IPS DF 19.7 (cell line): Measurements from ENCODE around the gene NTNG1.
"Not testable (repeated sequence)": the region's sequence is repeated elsewhere in the genome, so short reads cannot be mapped to it uniquely, and the experiment has no call there.

ENCODE experiments used
- DNase-seq: peaks from one replicate; pipeline ENCODE4 v3.0.0-alpha.2; 2013; ENCODE audit warnings: low read depth, low spot score

The NTNG1 gene

DNA sequence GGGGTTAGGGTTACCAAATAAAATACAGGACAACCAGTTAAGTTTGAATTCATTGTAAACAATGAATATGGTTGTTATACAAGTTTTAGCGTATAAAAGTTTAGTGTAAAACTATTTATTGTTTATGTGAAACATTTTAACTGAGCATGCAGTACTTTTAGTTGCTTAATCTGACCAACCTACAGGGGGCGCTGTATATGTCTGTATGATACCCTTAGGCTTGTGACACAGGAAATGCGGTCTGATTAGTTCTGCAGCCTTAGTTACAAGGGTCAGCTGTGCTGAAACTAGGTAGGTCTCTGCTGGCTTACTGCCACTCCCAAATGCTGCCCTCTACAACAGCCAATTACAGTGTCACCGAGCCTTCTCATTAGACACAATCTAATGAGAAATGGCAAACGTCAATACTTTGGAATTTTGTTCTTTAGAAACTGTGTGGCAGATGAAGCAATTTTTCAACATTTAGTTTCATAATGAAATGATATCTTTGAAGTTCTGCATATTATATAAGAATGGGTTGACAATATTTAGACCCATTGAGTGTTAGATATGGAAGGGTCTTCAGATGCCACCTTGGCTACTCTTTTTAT, 56.2 kb downstream of the NTNG1 start:
- DNase-seq, result peak; percentile 83

DNA sequence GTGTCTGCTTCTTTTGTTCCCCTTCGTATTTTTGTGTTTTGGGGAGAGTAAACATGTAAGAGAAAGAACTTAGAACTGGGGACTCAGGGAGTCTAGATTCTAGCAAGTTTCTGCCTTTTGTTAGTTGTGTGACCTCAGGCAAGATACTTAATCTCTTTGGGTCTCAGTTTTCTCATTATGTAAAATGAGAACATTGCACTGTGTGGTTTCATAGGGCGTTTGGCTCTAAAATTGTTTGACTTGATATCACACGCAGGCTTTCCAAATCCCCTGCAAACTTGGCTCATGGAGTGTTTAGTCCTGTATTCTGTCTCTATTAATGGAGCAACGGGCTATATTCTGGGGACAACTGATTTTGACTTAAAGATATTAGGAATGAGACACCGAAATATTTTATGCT, 57.7 kb downstream of the NTNG1 start:
- no peak for DNase-seq

DNA sequence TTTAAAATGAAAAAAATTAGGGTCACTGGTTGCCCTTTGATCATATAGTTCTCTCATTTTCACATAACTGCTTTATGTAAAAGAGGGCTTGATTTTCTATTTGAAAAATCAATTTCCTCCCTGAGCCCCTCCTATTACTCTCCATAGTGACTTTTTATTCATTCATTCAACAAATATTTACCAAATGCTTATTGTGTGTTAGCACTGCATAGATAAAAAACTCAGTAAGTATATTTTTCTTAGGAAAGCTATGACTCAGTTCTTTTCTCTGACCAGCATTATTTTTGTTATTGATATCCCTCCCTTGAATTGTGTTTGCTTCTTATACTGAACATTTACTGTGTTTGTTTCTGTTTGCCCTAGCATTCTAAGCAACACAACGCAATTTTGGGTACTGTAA, 59.8 kb downstream of the NTNG1 start:
- no peak for DNase-seq

DNA sequence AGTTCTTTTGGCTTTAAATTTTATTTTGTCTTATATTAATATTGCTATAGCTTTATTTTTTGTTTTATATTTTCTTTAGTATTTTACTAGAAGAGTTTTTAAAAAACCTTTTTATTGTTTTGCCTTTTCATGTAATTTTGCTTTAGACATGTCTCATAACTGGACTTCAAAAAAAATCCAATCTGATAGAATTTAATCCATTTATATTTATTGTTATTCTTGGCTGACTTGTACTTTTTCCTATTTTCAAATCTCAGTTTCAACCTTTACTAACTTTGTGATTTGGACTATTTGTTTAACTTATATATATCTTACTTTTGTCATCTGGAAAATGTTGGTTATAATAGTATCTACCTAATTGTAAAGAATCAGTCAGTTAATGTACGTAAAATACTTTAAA, 61.2 kb downstream of the NTNG1 start:
- no peak for DNase-seq

DNA sequence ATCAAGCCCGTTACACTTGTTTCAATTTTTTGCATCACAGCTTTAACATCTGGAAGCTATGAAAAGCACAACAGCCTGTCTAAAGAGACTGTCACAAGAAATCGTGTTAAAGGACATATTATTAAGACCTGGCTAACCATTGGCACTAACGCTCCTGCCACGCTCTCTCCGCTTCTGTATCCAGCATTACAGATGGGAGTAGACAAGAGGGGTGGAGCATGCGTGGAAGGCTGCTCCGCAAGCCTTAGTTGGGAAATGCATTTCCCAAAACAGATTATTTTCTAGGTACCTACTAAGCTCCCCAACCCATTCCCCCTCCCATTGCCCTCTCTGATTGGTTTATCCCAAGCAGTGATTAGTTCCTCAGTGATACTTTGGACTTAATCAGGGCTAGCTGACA, 72.4 kb downstream of the NTNG1 start:
- no peak for DNase-seq

DNA sequence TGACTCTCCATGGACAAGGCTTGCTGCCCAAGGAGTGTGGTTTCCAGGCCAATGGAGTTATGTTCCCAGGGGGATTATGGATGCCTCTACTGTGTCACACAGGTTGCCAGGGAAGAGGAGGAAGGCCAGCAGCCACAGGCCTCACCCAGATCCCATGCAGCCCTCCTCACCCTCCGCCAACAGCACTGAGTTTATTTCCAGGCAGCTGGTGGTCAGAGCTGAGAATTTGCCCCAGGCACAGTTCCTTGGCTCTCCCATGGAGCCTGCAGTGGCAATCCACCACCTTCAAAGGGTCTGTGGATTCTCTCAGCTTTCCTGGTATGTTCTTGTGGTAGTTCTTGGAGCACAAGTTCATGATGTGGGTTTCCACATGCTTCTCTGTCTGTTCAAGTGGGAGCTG, 79.2 kb downstream of the NTNG1 start:
- no peak for DNase-seq

DNA sequence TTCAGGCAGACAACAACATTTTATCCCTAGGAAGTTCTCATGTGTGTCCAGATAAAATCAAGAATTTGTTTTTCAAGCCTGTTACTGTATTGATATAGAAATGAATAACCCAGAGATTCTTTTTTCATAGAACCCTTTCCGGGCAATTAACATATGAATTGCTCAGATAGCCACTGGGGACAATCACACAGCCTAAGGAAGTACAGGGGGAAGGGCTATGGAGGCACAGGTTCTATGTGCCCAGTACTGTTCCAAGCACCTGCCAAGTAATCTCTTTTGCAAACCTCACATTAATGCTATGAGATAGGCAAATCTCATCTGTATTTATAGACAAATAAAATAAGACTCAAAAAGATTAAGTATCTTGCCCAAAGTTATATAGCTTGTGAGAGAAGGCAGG, 84.9 kb downstream of the NTNG1 start:
- no peak for DNase-seq

DNA sequence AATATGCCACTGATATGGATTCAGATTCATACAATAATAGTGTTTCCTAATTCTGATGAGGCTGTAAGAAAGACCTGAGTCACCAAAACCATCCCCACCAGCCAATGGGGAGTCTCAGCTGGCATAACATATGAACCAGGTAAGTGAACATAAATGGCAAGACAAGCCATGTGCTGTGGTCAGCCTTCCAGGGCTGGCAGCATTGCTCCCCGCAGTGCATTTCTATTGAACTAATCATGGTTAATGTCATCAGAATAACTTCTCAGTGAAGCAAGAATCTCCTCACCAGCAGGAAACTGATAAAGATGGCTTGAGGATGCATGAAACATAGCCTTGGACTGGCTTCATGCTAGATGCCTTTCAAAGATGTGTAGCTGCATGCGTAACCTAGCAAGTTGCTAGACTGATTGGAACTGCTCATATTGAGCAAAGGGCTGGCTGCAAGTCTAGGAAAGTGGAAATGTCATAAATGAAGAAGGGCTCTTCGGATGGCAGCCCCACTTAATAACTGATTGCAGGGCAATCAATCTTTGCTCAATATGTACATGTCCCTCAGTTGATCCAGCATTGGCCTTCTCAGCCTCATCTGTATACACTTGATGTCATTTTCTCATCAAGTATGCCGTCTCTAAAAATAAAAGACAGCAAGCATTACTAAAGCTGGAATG, 88.0 kb downstream of the NTNG1 start:
- no peak for DNase-seq

DNA sequence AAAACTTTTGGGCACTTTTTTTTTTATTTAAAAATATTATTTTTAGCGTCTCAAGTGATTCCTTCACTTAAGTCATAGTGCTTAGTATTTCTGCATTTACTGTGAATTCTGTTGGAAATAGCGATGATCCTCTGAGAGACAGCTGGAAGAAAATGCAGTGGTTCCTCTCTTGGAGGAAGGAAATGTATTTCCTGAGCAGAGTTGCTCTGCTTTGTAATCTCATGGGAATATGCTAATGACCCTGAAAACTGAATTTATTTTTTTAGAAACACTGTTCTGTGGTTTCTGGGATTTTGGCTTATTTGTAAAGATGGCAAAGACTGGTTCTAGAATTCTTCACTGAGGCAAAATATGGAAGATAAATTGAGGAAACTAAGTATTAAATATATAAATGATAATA, 88.9 kb downstream of the NTNG1 start:
- DNase-seq, result no peak

DNA sequence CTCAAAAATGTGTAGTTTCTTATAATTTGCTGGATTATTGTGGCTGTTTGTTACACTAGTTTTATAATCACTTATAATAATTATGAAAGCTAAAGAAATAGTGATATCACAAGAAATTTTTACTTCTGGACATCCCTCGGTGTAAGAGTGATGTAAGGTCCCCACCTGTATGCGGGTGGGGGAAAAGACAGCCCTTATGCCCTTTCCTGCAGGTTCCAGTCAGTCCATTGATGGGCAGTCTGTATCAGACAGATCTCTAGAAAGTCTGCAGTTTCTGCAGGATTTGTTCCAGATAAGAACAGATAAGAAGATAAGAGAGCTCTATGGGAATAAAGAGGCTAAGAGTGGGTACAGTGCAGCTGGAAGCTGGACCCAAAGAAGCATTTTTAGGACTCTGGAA, 89.3 kb downstream of the NTNG1 start:
- DNase-seq, result no peak

DNA sequence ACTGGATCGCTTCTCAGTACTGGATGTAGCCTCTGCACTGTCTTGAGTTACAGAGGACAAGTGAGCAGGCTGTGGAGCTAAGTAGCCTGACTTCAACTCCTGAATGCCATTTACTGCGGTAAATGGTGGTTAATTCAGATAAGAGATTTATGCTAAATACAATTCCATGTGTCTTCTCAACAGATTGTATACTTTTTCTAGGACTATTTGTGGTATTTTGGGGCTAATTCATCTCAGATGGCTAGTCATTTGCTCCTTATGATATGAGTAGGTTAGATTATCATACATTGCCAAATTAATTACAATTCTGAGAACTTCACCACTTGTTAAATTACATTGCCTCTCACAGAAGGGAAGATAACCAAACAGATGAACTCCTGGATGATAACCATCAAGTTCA, 90.5 kb downstream of the NTNG1 start:
- DNase-seq, result no peak

DNA sequence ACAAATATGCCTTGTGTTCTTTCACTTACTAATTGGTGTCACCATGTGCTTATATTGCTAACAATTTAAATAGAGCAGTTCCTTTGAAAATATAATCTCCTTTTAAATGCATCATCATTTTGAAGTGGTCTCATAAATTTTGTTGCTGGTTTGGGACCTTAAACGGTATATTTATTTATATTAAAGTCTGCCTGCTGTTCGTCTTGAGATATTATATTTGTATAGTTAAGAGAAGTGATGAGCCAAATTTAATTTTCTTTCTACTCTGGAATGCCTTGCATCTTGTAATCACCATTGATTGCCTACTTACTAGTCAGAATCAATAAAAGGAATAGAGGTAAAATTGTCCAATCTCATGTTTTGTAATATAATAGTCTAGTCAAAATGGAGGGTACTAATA, 91.6 kb downstream of the NTNG1 start:
- no peak for DNase-seq

DNA sequence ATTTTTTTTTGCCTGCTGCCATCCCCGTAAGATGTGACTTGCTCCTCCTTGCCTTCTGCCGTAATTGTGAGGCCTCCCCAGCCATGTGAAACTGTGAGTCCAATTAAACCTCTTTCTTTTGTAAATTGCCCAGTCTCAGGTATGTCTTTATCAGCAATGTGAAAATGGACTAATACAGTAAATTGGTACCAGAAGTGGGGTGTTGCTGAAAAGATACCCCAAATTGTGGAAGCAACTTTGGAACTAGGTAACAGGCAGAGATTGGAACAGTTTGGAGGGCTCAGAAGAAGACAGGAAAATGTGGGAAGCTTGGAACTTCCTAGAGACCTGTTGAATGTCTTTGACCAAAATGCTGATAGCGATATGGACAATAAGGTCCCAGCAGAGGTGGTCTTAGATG, 95.9 kb downstream of the NTNG1 start:
- DNase-seq, result not testable (repeated sequence)

DNA sequence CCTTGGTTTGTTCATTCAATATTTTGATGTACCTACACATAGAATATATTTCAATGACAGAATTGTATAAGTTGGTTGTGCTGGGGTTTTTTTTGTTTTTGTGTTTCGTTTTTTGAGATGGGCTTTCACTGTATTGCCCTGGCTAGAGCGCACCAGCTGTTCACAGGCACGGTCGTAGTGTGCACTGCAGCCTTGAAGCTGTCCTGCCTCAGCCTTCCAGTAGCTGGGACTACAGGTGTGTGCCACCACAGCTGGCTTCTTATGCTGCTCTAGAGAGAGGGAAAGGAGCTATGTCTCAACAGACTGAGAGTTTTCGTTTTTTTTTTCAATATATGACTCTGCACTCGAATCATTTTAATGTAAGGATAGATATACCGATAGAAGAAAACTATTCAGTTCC, 102.6 kb downstream of the NTNG1 start:
- DNase-seq, result no peak

DNA sequence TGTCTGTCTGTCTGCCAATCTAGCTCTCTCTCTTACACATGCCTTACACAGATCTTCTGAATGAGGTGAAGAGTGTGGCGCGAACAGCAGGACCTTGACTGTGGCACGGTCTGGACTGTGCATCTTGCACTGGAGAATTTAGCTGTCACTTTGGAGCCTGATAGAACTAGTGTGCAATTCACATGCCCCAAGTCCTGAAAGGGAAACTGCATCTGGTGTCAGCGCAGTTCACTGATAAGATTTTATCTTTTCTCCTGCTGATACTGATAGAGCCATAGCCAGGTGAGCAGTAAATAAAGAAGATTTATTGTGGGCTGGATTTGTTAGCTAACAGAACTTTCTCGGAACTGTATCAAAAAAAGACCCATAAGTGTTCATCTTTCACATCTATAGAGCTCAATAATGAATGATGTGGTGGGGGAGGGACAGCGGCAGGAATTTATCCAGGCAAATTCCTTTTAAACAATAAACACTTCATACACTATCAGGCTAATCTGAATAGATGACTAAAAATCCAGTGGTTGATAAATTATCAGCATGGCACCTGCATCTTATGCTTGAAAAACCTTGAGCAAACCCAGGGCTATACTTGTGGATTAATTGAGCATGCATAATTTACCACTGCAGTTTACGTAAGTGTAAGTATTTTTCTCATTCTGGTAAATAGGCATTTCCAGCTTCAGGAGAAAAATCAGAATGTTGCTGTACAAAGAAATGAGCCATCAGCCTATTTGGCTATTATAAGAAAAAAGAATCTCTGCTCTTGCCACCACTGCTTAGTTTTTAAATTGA, 104.1 kb downstream of the NTNG1 start:
- DNase-seq, result no peak

DNA sequence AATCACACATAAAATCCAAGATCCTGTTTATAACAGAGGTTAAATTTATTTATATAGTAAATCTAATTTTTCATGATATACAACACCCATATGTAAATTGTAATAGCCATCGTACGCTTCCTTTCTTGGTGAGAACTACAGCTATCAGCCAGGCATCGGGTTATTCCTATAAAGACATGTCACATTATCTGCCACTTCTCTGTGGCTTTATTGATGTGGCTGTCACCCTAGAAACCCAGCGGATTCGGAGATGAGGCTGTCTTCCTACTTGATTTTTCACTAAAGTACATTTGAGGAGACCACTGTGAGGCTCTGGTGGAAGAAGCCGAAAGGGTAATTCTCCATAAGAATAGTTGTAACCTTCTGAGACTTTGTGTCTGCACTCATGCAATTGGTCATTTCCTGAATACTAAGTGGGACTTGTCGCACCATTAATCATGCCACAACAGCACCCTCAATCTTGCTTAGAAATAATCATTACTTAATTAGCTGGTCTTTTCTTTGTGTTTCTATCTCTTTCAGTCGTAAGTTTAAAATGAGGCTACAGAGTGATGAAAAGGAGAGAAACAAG, 106.0 kb downstream of the NTNG1 start:
- DNase-seq, result no peak

DNA sequence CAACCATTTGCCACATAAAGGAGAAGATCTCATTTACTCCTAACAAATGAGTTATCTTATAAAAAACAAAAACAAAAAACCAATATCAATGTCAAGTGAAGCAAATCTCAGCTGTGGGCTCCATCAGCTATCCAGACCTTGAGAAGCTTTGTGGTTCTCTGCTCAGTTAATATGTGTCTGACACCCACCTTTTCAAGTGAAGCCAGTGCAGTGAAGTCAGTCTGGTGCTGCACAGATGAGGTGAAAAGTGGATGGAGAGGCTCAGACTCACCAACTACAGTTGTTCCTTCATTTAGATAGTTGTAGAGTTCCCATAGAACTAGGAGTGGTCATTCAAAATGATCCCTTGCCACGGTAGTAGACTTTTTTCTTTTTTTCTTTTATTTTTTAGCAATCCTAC, 106.8 kb downstream of the NTNG1 start:
- no peak for DNase-seq

DNA sequence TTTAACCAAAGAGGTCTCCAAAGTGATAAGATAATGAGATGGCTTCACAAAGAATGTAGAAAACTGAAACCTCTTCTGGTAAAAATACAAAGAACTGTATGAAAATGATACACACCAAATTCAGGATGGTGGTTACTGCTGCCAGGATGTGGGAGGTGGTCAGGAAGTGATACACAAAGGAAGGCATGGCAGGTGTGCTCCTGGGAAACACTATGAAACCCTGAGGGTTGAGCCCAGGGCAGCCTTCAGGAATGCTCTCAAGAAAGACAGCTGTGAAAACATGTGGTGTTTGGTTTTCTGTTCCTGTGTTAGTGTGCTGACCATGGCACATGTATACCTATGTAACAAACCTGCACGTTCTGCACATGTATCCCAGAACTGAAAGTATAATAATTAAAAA, 109.3 kb downstream of the NTNG1 start:
- DNase-seq, result no peak

DNA sequence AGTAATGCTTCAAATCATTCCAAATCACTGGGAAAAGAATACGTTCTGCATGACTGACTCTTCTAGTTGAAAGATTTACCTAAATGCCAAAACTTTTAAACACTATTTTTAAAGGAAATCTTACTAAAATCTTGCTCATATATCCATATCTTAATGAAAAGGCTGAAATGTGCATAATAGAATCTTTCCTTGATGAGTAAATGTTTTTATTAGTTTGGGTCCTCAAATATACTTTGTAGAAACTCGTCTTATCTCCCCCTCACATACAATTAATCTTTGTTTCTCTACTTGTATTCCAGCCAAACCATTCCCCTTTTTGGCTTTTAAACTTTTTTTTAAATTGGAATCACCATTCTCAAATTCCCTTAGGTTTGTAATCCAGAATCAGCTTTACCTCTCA, 110.2 kb downstream of the NTNG1 start:
- no peak for DNase-seq

DNA sequence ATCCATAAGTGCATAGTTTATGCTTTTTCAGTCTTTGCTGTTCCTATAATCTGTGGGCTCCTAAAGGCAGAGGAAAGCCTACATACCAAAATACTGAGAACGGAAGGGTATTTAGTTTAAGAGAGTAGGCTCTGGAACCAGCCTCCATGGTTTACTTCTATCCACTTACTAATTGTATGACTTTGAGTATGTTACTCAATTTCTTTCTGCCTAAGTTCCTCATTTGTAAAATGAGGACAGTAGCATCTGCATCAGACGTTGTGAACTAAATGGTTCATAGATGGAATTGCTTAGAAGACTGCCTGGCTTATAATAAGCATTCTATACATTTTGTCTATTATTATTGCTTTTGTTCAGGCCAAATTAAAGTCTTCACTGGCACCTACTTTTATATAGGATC, 111.0 kb downstream of the NTNG1 start:
- DNase-seq, result no peak

DNA sequence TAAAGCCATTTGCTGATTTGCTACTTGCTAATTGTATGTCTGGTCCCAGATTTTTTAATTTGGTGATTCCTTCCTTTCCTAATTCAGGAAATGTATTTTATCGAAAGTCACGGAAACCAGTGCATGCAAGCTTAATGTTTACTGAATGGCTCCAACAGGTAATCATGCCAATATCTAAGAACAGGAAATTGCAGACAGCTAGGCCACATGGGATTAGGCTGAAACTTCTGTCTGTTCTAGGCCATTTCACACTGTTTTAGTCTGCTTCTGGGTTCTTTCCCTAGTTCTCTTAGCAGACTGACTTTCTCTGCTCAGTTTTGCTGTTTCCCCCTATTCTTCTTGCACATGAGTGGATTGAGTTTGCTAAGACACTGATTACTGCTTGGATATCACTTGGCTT, 111.4 kb downstream of the NTNG1 start:
- DNase-seq, result no peak

DNA sequence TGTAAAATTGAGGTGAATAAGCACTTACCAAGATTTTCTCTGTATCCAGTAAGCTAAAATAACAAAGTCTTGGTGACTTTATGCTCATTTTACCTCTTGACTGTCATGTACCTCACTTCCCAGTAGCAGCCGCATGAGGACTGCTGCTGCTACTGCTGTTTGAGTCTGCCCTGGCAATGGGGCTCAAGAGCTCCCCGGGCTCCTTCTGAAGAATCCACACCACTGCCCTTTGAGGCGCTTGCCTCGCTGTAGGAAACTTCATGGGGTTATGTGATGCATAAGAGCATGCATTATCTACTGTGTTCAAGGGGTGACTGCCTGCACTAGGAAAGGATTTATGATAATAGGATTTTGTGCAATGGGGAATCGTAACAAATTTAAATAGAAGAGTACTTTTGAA, 113.5 kb downstream of the NTNG1 start:
- DNase-seq, result no peak

DNA sequence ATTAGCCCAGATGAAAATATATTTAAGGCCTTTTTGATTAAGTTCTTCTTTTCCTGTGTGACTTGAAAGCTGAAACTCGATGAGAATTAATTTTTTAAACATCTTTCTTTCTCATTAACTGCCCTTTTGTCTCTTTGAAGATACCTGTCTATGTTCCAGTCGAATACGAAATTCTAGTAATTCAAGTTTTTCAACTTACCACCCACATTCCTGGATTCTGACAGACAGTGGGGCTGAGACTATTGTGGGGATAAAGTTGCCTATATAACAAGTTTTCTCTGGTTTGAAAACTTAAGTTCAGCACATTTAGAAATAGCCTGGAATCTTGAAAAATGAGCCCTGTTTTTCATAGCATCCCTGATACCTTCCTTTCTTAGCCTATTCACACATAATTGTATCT, 114.6 kb downstream of the NTNG1 start:
- no peak for DNase-seq
